Endodermal cell (in vitro differentiated cells): ENCODE data around the gene DNAH5. TPM values are rescaled to one million over a fixed set of nuclear protein-coding genes. Genes with fewer than 3 reads are reported as not detected.

ENCODE experiments used
- DNase-seq: peaks from one replicate; pipeline ENCODE4 v3.0.0-alpha.2; 2017
- H3K27ac ChIP-seq: 2 replicates; pipeline ENCODE4 v1.5.1; 2013; ENCODE audit warnings: mild to moderate bottlenecking, low read depth, low read length, moderate library complexity
- H3K27me3 ChIP-seq: 2 replicates; pipeline ENCODE4 v1.6.1; 2013; ENCODE audit warnings: mild to moderate bottlenecking, low read length, moderate library complexity; ENCODE audit not compliant: insufficient read depth, control insufficient read depth, poor library complexity, severe bottlenecking
- H3K36me3 ChIP-seq: 2 replicates; pipeline ENCODE4 v1.7.0; 2013; ENCODE audit warnings: mild to moderate bottlenecking, low read length, moderate library complexity; ENCODE audit not compliant: control insufficient read depth, insufficient read depth
- H3K4me1 ChIP-seq: one replicate; pipeline ENCODE4 v1.7.0; 2013; ENCODE audit warnings: low read length; ENCODE audit not compliant: control insufficient read depth, insufficient read depth
- H3K4me3 ChIP-seq: 2 replicates; pipeline ENCODE4 v1.5.1; 2013; ENCODE audit warnings: mild to moderate bottlenecking, low read length, moderate library complexity
- H3K9ac ChIP-seq: 2 replicates; pipeline ENCODE4 v1.6.1; 2013; ENCODE audit warnings: mild to moderate bottlenecking, low read length, moderate library complexity; ENCODE audit not compliant: poor library complexity, severe bottlenecking; ENCODE audit errors: extremely low read depth
- H3K9me3 ChIP-seq: 2 replicates; pipeline ENCODE4 v1.6.1; 2013; ENCODE audit warnings: mild to moderate bottlenecking, low read length, moderate library complexity; ENCODE audit not compliant: control insufficient read depth
- H3K27ac Mint-ChIP-seq: 2 replicates; pipeline ENCODE4 v1.8.0; 2020; ENCODE audit warnings: mixed read lengths
- H3K27me3 Mint-ChIP-seq: 2 replicates; pipeline ENCODE4 v1.8.0; 2021; ENCODE audit warnings: mild to moderate bottlenecking, mixed read lengths; ENCODE audit not compliant: insufficient read depth
- H3K36me3 Mint-ChIP-seq: 2 replicates; pipeline ENCODE4 v1.8.0; 2020; ENCODE audit warnings: low read depth, mixed read lengths
- H3K4me1 Mint-ChIP-seq: 2 replicates; pipeline ENCODE4 v1.8.0; 2020; ENCODE audit warnings: mixed read lengths
- H3K4me3 Mint-ChIP-seq: 2 replicates; pipeline ENCODE4 v1.8.0; 2020; ENCODE audit warnings: mild to moderate bottlenecking, moderate library complexity, mixed read lengths
- H3K9me3 Mint-ChIP-seq: 2 replicates; pipeline ENCODE4 v1.8.0; 2020; ENCODE audit warnings: mild to moderate bottlenecking, mixed read lengths
- WGBS, 2 experiments: methylation state at CpG; one replicate each; pipeline versions ENCODE4 v1.1.5 to v1.1.7; 2013; ENCODE audit warnings: missing lambda C conversion rate in 2 of 2, mixed read lengths in 1 of 2; ENCODE audit not compliant: insufficient coverage in 1 of 2, insufficient read length in 1 of 2; 5-methylcytosine and 5-hydroxymethylcytosine counted together
- total RNA-seq, 2 donors: library from RNA; stranded (reverse); fragmentation: NEBNext Ultra II Directional in 1 of 2; extraction: Animal tissue kit (Norgen Biotek cat#: 25700) in 1 of 2; gene quantifications; 2 replicates in 1 of 2; 3 replicates in 1 of 2; pipeline ENCODE4 v1.2.1, GENCODE V29; 2021
- TF ChIP-seq, protein P1 (sequence below): fragments of 200-600 bp; sonication (generic); conservative IDR thresholded peaks from 2 replicates; pipeline ENCODE4 v1.5.0; 2021; ENCODE audit warnings: antibody characterized with exemption, mild to moderate bottlenecking

DNAH5 gene
- total RNA-seq, 2 donors from 2014 or later = 0.84 to 1.8 TPM

DNA sequence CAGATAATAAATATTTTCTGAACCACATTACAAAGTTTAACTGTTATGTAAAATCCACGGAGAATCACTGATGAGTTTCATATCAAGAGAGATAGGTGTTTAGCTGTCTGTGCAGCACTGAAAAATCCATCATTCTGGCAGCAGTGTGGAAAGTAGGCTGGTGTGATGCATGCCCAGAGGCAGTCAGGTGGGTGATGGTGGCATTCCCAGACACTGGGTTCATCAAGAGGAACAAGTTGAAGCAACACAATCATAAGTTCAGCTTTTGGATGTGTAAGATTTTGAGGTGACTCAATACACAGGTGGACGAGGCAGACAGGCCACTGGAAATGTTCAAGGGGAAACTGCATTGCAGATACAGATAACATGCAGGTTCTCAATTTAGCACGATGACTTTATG lies 11.9 kb downstream of the DNAH5 start:
- DNase-seq = no peak
- H3K36me3 ChIP-seq = no peaks in the 10 kb centered on the region
- no peak overlapping the region for H3K4me3 Mint-ChIP-seq
- no peaks in the 10 kb centered on the region for H3K4me1 ChIP-seq
- no peak overlapping the region for H3K4me3 ChIP-seq
- H3K9ac ChIP-seq = no peak overlapping the region
- 88 to 89% methylated on average over 3 of the region's 3 CpGs for WGBS, 2 experiments
- no peak overlapping the region for H3K27ac ChIP-seq
- H3K27me3 Mint-ChIP-seq = no peaks in the 10 kb centered on the region
- H3K4me1 Mint-ChIP-seq = no peaks in the 10 kb centered on the region
- H3K36me3 Mint-ChIP-seq = no peaks in the 10 kb centered on the region
- no peaks in the 10 kb centered on the region for H3K27me3 ChIP-seq
- peaks cover 11% of the 10 kb centered on the region for H3K9me3 ChIP-seq
- H3K27ac Mint-ChIP-seq = no peak overlapping the region
- H3K9me3 Mint-ChIP-seq = peaks cover 14% of the 10 kb centered on the region
- TF ChIP-seq, protein P1, sequence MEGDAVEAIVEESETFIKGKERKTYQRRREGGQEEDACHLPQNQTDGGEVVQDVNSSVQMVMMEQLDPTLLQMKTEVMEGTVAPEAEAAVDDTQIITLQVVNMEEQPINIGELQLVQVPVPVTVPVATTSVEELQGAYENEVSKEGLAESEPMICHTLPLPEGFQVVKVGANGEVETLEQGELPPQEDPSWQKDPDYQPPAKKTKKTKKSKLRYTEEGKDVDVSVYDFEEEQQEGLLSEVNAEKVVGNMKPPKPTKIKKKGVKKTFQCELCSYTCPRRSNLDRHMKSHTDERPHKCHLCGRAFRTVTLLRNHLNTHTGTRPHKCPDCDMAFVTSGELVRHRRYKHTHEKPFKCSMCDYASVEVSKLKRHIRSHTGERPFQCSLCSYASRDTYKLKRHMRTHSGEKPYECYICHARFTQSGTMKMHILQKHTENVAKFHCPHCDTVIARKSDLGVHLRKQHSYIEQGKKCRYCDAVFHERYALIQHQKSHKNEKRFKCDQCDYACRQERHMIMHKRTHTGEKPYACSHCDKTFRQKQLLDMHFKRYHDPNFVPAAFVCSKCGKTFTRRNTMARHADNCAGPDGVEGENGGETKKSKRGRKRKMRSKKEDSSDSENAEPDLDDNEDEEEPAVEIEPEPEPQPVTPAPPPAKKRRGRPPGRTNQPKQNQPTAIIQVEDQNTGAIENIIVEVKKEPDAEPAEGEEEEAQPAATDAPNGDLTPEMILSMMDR = no peak

DNA sequence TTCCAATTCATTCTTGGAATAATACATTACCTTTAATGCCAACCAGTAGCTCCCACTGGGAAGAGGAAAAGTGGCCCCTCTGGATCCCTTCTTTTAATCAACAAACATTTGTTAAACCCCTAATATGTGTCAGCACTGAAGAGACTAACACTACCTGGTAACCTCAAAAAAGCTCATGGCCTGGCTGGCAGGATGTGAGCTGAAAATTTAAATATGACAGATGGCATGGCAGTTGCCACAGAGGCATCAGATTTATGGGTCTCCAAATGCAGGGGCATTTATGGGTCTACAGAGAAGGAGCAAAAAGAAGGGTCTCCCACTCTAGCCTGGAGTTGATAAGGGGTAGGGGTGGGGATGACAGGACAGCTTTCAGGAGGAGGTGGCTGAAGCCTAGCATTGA lies 12.5 kb downstream of the DNAH5 start:
- Mint-ChIP-seq H3K27ac (no peak overlapping the region), H3K4me3 (no peak overlapping the region), H3K4me1 (no peaks in the 10 kb centered on the region), H3K36me3 (no peaks in the 10 kb centered on the region), H3K27me3 (no peaks in the 10 kb centered on the region), H3K9me3 (peaks cover 14% of the 10 kb centered on the region)
- Histone ChIP-seq H3K4me3 (no peak overlapping the region), H3K36me3 (no peaks in the 10 kb centered on the region), H3K27ac (no peak overlapping the region), H3K27me3 (no peaks in the 10 kb centered on the region), H3K9ac (no peak overlapping the region), H3K9me3 (peaks cover 11% of the 10 kb centered on the region), H3K4me1 (no peaks in the 10 kb centered on the region)
- no peak for DNase-seq
- TF ChIP-seq, protein P1 = no peak

DNA sequence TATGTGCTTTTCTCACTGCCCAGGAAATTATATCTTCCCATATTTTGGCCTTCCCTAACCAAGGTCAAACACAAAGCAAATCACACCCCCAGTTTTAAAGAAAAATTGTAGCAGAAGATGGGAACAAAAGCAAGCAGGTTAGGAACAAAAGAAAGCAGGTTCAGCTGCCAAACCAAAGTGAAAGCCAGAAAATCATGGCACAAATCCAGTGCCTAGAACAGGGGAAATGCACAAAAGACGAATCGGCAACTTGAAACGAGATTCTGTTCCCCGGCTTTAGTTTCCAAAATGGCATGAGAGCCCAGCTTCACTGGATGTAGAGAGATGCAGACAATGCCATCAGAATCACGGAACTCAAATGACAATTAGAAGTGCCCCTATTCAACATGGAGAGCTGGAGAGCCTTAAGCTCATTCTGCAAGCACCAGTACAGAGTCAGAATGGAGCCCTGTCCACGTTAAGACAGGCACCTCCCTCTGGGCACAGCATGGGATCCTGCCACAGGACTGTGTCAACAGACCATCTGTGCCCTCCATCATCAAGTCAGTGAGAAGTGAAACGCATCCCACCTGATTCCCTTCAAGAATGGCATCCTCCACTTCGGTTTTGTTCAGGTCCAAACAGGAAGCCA lies 13.8 kb downstream of the DNAH5 start:
- no peak for DNase-seq
- 84 to 92% methylated on average over 8 of the region's 8 CpGs for WGBS, 2 experiments
- H3K4me3 ChIP-seq = no peak overlapping the region
- H3K4me1 ChIP-seq = no peaks in the 10 kb centered on the region
- H3K9me3 Mint-ChIP-seq = peaks cover 14% of the 10 kb centered on the region
- H3K27me3 ChIP-seq = no peaks in the 10 kb centered on the region
- TF ChIP-seq, protein P1 = no peak
- no peak overlapping the region for H3K27ac Mint-ChIP-seq
- no peaks in the 10 kb centered on the region for H3K36me3 ChIP-seq
- H3K4me3 Mint-ChIP-seq = no peak overlapping the region
- no peaks in the 10 kb centered on the region for H3K36me3 Mint-ChIP-seq
- no peaks in the 10 kb centered on the region for H3K27me3 Mint-ChIP-seq
- H3K27ac ChIP-seq = no peak overlapping the region
- H3K9me3 ChIP-seq = peaks cover 11% of the 10 kb centered on the region
- H3K4me1 Mint-ChIP-seq = no peaks in the 10 kb centered on the region
- no peak overlapping the region for H3K9ac ChIP-seq
